K562 (cell line): ENCODE results near the gene EIF3I. TPM values are rescaled to one million over a fixed set of nuclear protein-coding genes. Genes with fewer than 3 reads are reported as not detected.

Experiments used
- ATAC-seq: fragments of 200-7000 bp; cut with Tn5 transposase; 3 replicates; pipeline ENCODE4 v1.9.1; 2020; ENCODE audit warnings: moderate library complexity
- BruUV-seq: library from RNA; stranded (reverse); fragments of 400-500 nt; replicated peaks from 2 replicates; lab custom pipeline; 2021; lab: Mats Ljungman, UMichigan
- CTCF ChIA-PET: fragments of 300-600 bp; formaldehyde crosslinking; extraction: SDS; loops from one replicate; lab custom pipeline; 2021; ENCODE audit warnings: low intra/inter-chr PET ratio; lab: Yijun Ruan, JAX
- POLR2A ChIA-PET: fragments of 300-600, 350-650 bp; sonication (Branson Sonifier 250); formaldehyde crosslinking; extraction: SDS; loops from one replicate; lab custom pipeline; 2021; ENCODE audit warnings: antibody characterized with exemption, inconsistent platforms; lab: Yijun Ruan, JAX
- DNase-seq, 4 experiments: peaks; one replicate each; pipeline versions ENCODE4 v3.0.0 to v3.0.0-alpha.2; 2011 to 2018; ENCODE audit warnings: low spot score in 3 of 4, mixed read lengths in 3 of 4; ENCODE audit errors: extremely low read depth in 1 of 4
- FAIRE-seq: peaks from 2 replicates; lab custom pipeline; 2011; peaks lifted over from hg19 to GRCh38; lab: Jason Lieb, UNC
- H2AFZ ChIP-seq: 2 replicates; pipeline ENCODE4 v1.6.0; 2011; ENCODE audit warnings: low read depth, low read length, control low read depth, inconsistent platforms
- H3K27ac ChIP-seq: fragments of 200-600 bp; 3 replicates; pipeline ENCODE4 v1.8.0; 2011; ENCODE audit warnings: low read depth, mild to moderate bottlenecking, control low read depth, inconsistent platforms, low read length, moderate library complexity, mixed read lengths; ENCODE audit errors: extremely low read depth
- H3K27me3 ChIP-seq, 2 experiments: fragments of 300-600 bp in 1 of 2; 2 replicates in 1 of 2; 3 replicates in 1 of 2; pipeline versions ENCODE4 v1.6.0 to v1.8.0; 2011; ENCODE audit warnings: inconsistent platforms in 2 of 2, low read length in 2 of 2, mild to moderate bottlenecking in 1 of 2, mixed read lengths in 1 of 2, moderate library complexity in 1 of 2; ENCODE audit not compliant: control insufficient read depth in 2 of 2, insufficient read depth in 2 of 2
- H3K36me3 ChIP-seq: fragments of 300-600 bp; 3 replicates; pipeline ENCODE4 v1.8.0; 2011; ENCODE audit warnings: mild to moderate bottlenecking, low read length, inconsistent platforms; ENCODE audit not compliant: control insufficient read depth, insufficient read depth
- H3K4me1 ChIP-seq, 2 experiments: fragments of 200-600 bp in 1 of 2; replicated peaks in 1 of 2; 2 replicates in 1 of 2; 3 replicates in 1 of 2; pipeline versions ENCODE4 v1.5.1 to v1.8.0; 2011; ENCODE audit warnings: inconsistent platforms in 2 of 2, low read length in 2 of 2, mild to moderate bottlenecking in 1 of 2, mixed read lengths in 1 of 2, moderate library complexity in 1 of 2; ENCODE audit not compliant: control insufficient read depth in 2 of 2, insufficient read depth in 2 of 2
- H3K4me2 ChIP-seq: 2 replicates; pipeline ENCODE4 v1.6.1; 2011; ENCODE audit warnings: low read length, control low read depth, inconsistent platforms, mixed read lengths; ENCODE audit not compliant: insufficient read depth
- H3K4me3 ChIP-seq: fragments of 200-600 bp; sonication (generic), shearing (Covaris generic); 2 replicates; pipeline ENCODE4 v1.5.1; 2016; ENCODE audit warnings: control low read depth, inconsistent platforms
- H3K79me2 ChIP-seq: fragments of 200-600 bp; 3 replicates; pipeline ENCODE4 v1.8.0; 2011; ENCODE audit warnings: low read length, inconsistent platforms; ENCODE audit not compliant: control insufficient read depth, insufficient read depth
- H3K9ac ChIP-seq, 2 experiments: 2 replicates each; pipeline versions ENCODE4 v1.6.0 to v1.6.1; 2011; ENCODE audit warnings: low read depth in 2 of 2, low read length in 2 of 2, control low read depth in 1 of 2, inconsistent platforms in 1 of 2, mild to moderate bottlenecking in 1 of 2, mixed read lengths in 1 of 2; ENCODE audit not compliant: insufficient read depth in 1 of 2
- H3K9me1 ChIP-seq: one replicate; pipeline ENCODE4 v1.6.0; 2011; ENCODE audit warnings: inconsistent platforms, mild to moderate bottlenecking, low read length, moderate library complexity; ENCODE audit not compliant: control insufficient read depth, insufficient read depth
- H3K9me3 ChIP-seq: replicated peaks from 2 replicates; pipeline ENCODE4 v1.5.1; 2011; ENCODE audit warnings: low read depth, low read length, inconsistent platforms; ENCODE audit not compliant: control insufficient read depth, insufficient read depth
- H4K20me1 ChIP-seq: replicated peaks from 2 replicates; pipeline ENCODE4 v1.6.1; 2011; ENCODE audit warnings: low read length, inconsistent platforms, mixed read lengths; ENCODE audit not compliant: control insufficient read depth, insufficient read depth
- ASH1L ChIP-seq: fragments of 450-650 bp; IDR thresholded peaks from 2 replicates; pipeline ENCODE4 v1.6.1; 2018; ENCODE audit warnings: borderline replicate concordance, mild to moderate bottlenecking, low read depth; ENCODE audit not compliant: partially characterized antibody
- CC2D1A ChIP-seq: fragments of 450-650 bp; IDR thresholded peaks from 2 replicates; pipeline ENCODE4 v1.6.1; 2017; ENCODE audit warnings: mild to moderate bottlenecking
- ETV1 ChIP-seq: fragments of 450-650 bp; conservative IDR thresholded peaks from 2 replicates; pipeline ENCODE4 v1.6.1; 2016; ENCODE audit warnings: missing genetic modification characterization, control low read depth, low read depth, missing compliant biosample characterization
- ILF3 ChIP-seq: fragments of 450-650 bp; IDR thresholded peaks from 2 replicates; pipeline ENCODE4 v1.6.1; 2018; ENCODE audit warnings: antibody characterized with exemption, mild to moderate bottlenecking, moderate library complexity, borderline replicate concordance
- MIER1 ChIP-seq: fragments of 450-650 bp; IDR thresholded peaks from 2 replicates; pipeline ENCODE4 v1.6.1; 2016; ENCODE audit warnings: antibody characterized with exemption, mild to moderate bottlenecking, low read depth
- NCOA2 ChIP-seq, 2 experiments: fragments of 450-650 bp; IDR thresholded peaks; 2 replicates each; pipeline ENCODE4 v1.6.1; 2018; ENCODE audit warnings: mild to moderate bottlenecking in 2 of 2, moderate library complexity in 1 of 2; ENCODE audit not compliant: partially characterized antibody in 2 of 2
- STAG1 ChIP-seq: sonication (generic); formaldehyde crosslinking; IDR thresholded peaks from 2 replicates; pipeline ENCODE4 v1.5.0; 2020; ENCODE audit warnings: missing genetic modification reagents, borderline replicate concordance
- TEAD4 ChIP-seq, 2 experiments: sonication (generic) in 1 of 2; formaldehyde crosslinking in 1 of 2; IDR thresholded peaks; 2 replicates each; pipeline versions ENCODE4 v1.6.1 to v1.8.0; 2012 to 2022; ENCODE audit warnings: borderline replicate concordance in 1 of 2, inconsistent platforms in 1 of 2, low read length in 1 of 2, mild to moderate bottlenecking in 1 of 2, missing genetic modification reagents in 1 of 2
- TRIM24 ChIP-seq, 2 experiments: fragments of 450-650 bp; IDR thresholded peaks; 2 replicates each; pipeline ENCODE4 v1.6.1; 2016
- ZNF354B ChIP-seq: fragments of 250-450 bp; sonication (Bioruptor Pico); IDR thresholded peaks from 2 replicates; pipeline ENCODE4 v1.4.0; 2020
- ZNF785 ChIP-seq: fragments of 250-450 bp; sonication (Bioruptor Pico); IDR thresholded peaks from 2 replicates; pipeline ENCODE4 v1.4.0; 2020; ENCODE audit warnings: mild to moderate bottlenecking
- WGBS: fragments of 100-300 bp; shearing (Covaris generic); methylation state at CpG from one replicate; pipeline ENCODE4 v1.1.6; 2016; ENCODE audit warnings: low coverage, mixed read lengths; ENCODE audit not compliant: insufficient coverage; ENCODE audit errors: missing lambda C conversion rate; 5-methylcytosine and 5-hydroxymethylcytosine counted together
- in situ Hi-C: fragments of 300-500 bp; cut with MboI; formaldehyde crosslinking; loops from 4 replicates; pipeline ENCODE4 v1.15.0; 2018; ENCODE audit warnings: inconsistent platforms, mixed read lengths
- intact Hi-C: fragments of 100-400 bp; cut with micrococcal nuclease; formaldehyde crosslinking; loops from 2 replicates; pipeline ENCODE4 v1.14.2; 2022
- polyA plus RNA-seq, 8 experiments: library from polyadenylated mRNA; depleted of rRNA in 4 of 8; stranded (reverse) in 5 of 8; unstranded in 3 of 8; fragments of >200 nt; fragmentation: Nextera tagmentation in 2 of 8; fragmentation: Illumina TruSeq in 1 of 8; extraction: Ambion mirVana in 2 of 8; extraction: Trizol in 1 of 8; gene quantifications; 2 replicates each; pipeline versions ENCODE4 v1.2.1 to v1.2.3, GENCODE V29; 2011 to 2014; ENCODE audit warnings: inconsistent platforms in 1 of 8, missing spikeins in 1 of 8
- total RNA-seq, 7 experiments: library from RNA; depleted of rRNA in 6 of 7; stranded (reverse); fragments of >200 nt in 6 of 7; fragmentation: Illumina TruSeq in 2 of 7; extraction: Trizol in 2 of 7; gene quantifications; 2 replicates each; pipeline versions ENCODE4 v1.2.1 to v1.2.3, GENCODE V29; 2011 to 2021; ENCODE audit warnings: low replicate concordance in 1 of 7
- TF ChIP-seq, protein P1 (sequence below): sonication (generic); formaldehyde crosslinking; IDR thresholded peaks from 2 replicates; pipeline ENCODE4 v1.8.0; 2022; ENCODE audit warnings: mild to moderate bottlenecking, missing genetic modification reagents
- TF ChIP-seq, protein P2 (sequence below): fragments of 250-450 bp; sonication (Bioruptor Pico); IDR thresholded peaks from 2 replicates; pipeline ENCODE4 v1.4.0; 2020; ENCODE audit warnings: mild to moderate bottlenecking, moderate library complexity
- TF ChIP-seq, protein P3 (sequence below): fragments of 450-650 bp; IDR thresholded peaks from one replicate; pipeline ENCODE4 v1.6.1; 2018; ENCODE audit warnings: mild to moderate bottlenecking, moderate library complexity; ENCODE audit not compliant: partially characterized antibody
- TF ChIP-seq, protein P4 (sequence below): fragments of 250-450 bp; sonication (Bioruptor Pico); IDR thresholded peaks from 2 replicates; pipeline ENCODE4 v1.5.0; 2020; ENCODE audit warnings: mild to moderate bottlenecking

EIF3I gene
- total and polyA plus RNA-seq, 9 of the 15 experiments (the other 6 are each of a cell fraction or from before 2014, with no cell fraction given) = 414 to 1,526 (median 635) TPM

DNA sequence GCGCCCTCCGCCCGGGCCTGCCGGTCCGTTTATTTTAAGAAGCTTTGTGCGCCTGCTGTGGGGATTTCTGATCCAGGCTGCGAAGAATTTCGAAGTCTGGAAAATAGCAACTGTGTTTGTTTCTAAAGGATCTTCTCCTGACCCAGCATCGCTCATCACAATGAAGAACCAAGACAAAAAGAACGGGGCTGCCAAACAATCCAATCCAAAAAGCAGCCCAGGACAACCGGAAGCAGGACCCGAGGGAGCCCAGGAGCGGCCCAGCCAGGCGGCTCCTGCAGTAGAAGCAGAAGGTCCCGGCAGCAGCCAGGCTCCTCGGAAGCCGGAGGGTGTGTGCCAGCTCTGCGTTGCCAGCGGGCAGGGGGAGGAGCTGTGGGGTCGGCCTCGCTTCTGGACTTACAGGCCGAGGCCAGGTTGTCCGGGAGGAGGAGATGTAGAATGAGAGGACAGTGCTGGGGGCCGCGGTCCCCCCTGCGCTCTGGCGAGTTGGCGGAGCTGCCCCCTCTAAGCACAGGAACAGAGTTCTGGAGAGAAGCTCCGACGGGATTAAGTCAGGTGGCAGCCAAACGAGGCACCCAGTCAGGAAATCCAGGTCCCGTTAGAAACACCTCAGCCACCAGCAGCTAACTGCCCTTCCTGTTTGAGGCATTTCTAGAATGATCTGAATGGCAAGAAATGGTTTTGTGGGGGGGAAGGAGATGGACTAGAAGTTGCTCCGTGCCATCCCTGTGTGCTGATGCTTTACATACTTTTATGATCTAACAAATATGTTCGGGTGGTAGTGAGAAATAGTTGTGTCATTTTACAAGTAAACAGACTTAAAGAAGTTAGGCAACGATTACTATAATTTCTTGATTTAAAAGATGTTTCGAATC, 41.8 kb upstream of the EIF3I start:
- H3K27ac ChIP-seq = peak overlapping the region; percentile 89
- H3K36me3 ChIP-seq = peaks cover 44% of the 10 kb centered on the region
- in situ Hi-C loops (no loop called here), intact Hi-C loops (loop anchor here (5.0 to 10.0 kb wide), 2 partner anchors 53 to 166 kb away; partner anchors contain the start of gene KHDRBS1)
- ATAC-seq = peak; percentile 25
- H3K4me1 ChIP-seq = peaks cover 25 to 30% of the 10 kb centered on the region in 2 experiments
- peak overlapping the region; percentile 94 to 97 for H3K9ac ChIP-seq
- no peaks in the 10 kb centered on the region; the same call in 1 of the 2 replicates for H4K20me1 ChIP-seq
- FAIRE-seq = peak; percentile 54
- H3K9me3 ChIP-seq = no peaks in the 10 kb centered on the region
- H3K4me2 ChIP-seq = peak overlapping the region; percentile 92
- POLR2A ChIA-PET = interaction anchor here (0.6 to 11.6 kb wide), 14 partner anchors 7 to 177 kb away, joined by 3 to 201 read pairs (median 3); partner anchors contain the start of genes CCDC28B, HDAC1 and KPNA6
- peak overlapping the region; percentile 97 for H2AFZ ChIP-seq
- peak overlapping the region; percentile 77 for H3K4me3 ChIP-seq
- no peaks in the 10 kb centered on the region for H3K27me3 ChIP-seq
- 1% methylated on average over 36 of the region's 36 CpGs for WGBS
- H3K79me2 ChIP-seq = peaks cover 55% of the 10 kb centered on the region
- no TSS peak for BruUV-seq
- DNase-seq = peak; percentile 56 to 66 (median 61)
- CTCF ChIA-PET = interaction anchor here (0.7 kb wide), 1 partner anchor 12 kb away, joined by 3 read pairs; no protein-coding TSS in a partner anchor
- peaks cover 4% of the 10 kb centered on the region for H3K9me1 ChIP-seq
- TF ChIP-seq, protein P1, sequence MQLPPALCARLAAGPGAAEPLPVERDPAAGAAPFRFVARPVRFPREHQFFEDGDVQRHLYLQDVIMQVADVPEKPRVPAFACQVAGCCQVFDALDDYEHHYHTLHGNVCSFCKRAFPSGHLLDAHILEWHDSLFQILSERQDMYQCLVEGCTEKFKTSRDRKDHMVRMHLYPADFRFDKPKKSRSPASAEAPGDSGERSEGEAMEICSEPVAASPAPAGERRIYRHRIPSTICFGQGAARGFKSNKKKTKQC (CRISPR knock-in tag) = peak; percentile 43; the same call in 1 of the 2 replicates
- TF ChIP-seq ILF3 (no peak), TRIM24 (IDR thresholded peaks at IDR 0.05) (no peak), ASH1L (no peak), ETV1 (tag) (peak; percentile 67; the same call in 1 of the 2 replicates), ZNF785 (CRISPR knock-in tag) (no peak), ZNF354B (CRISPR knock-in tag) (no peak), NCOA2 (IDR thresholded peaks at IDR 0.05; ENCODE audit: partially characterized antibody in 2 of 2) (no peak), STAG1 (CRISPR knock-in tag) (no peak), MIER1 (no peak; the same call in 1 of the 2 replicates), TEAD4 (IDR thresholded peaks at IDR 0.05; ENCODE audit: low read length) (no peak), TEAD4 (CRISPR knock-in tag; IDR thresholded peaks at IDR 0.05; ENCODE audit: borderline replicate concordance) (0 out of 2 replicates have a peak, but pooled peaks have one; percentile 44), CC2D1A (0 out of 2 replicates have a peak, but pooled peaks have one; percentile 9)
- TF ChIP-seq, protein P2, sequence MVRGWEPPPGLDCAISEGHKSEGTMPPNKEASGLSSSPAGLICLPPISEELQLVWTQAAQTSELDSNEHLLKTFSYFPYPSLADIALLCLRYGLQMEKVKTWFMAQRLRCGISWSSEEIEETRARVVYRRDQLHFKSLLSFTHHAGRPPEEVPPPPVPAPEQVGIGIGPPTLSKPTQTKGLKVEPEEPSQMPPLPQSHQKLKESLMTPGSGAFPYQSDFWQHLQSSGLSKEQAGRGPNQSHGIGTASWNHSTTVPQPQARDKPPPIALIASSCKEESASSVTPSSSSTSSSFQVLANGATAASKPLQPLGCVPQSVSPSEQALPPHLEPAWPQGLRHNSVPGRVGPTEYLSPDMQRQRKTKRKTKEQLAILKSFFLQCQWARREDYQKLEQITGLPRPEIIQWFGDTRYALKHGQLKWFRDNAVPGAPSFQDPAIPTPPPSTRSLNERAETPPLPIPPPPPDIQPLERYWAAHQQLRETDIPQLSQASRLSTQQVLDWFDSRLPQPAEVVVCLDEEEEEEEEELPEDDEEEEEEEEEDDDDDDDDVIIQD (CRISPR knock-in tag) = no peak
- TF ChIP-seq, protein P3, sequence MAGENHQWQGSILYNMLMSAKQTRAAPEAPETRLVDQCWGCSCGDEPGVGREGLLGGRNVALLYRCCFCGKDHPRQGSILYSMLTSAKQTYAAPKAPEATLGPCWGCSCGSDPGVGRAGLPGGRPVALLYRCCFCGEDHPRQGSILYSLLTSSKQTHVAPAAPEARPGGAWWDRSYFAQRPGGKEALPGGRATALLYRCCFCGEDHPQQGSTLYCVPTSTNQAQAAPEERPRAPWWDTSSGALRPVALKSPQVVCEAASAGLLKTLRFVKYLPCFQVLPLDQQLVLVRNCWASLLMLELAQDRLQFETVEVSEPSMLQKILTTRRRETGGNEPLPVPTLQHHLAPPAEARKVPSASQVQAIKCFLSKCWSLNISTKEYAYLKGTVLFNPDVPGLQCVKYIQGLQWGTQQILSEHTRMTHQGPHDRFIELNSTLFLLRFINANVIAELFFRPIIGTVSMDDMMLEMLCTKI = no peak
- TF ChIP-seq, protein P4, sequence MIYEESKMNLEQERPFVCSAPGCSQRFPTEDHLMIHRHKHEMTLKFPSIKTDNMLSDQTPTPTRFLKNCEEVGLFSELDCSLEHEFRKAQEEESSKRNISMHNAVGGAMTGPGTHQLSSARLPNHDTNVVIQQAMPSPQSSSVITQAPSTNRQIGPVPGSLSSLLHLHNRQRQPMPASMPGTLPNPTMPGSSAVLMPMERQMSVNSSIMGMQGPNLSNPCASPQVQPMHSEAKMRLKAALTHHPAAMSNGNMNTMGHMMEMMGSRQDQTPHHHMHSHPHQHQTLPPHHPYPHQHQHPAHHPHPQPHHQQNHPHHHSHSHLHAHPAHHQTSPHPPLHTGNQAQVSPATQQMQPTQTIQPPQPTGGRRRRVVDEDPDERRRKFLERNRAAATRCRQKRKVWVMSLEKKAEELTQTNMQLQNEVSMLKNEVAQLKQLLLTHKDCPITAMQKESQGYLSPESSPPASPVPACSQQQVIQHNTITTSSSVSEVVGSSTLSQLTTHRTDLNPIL = no peak
